ENCODE data around the gene TMEM141.
"Not testable (repeated sequence)": the region's sequence is repeated elsewhere in the genome, so short reads cannot be mapped to it uniquely, and the experiment has no call there.

- not testable (repeated sequence) for TF ChIP-seq EZH2 (IDR thresholded peaks at IDR 0.05; ENCODE audit: insufficient read depth, poor library complexity, severe bottlenecking); EZH2phosphoT487 (IDR thresholded peaks at IDR 0.05; ENCODE audit: insufficient read depth, low read depth)
These were observed 42.4 kb downstream of the TMEM141 start for GRCh38 chr9:136833381-136834048.

Data from GM23248 (cell line).